GM12878 (cell line): ENCODE data around the gene OTUD5. TPM values are rescaled to one million over a fixed set of nuclear protein-coding genes. Genes with fewer than 3 reads are reported as not detected.

Experiments
- BCL3 ChIP-seq: IDR thresholded peaks from 2 replicates; pipeline ENCODE4 v1.6.1; 2011; ENCODE audit warnings: borderline replicate concordance, low read depth, mild to moderate bottlenecking, moderate library complexity, low read length; ENCODE audit not compliant: insufficient read depth, poor library complexity, severe bottlenecking
- ELK1 ChIP-seq: IDR thresholded peaks from 2 replicates; pipeline ENCODE4 v1.6.1; 2012; ENCODE audit warnings: low read depth, low read length, improper control_type of control experiment
- GATAD2B ChIP-seq: fragments of 450-650 bp; conservative IDR thresholded peaks from 2 replicates; pipeline ENCODE4 v1.6.1; 2017; ENCODE audit warnings: low read depth, mild to moderate bottlenecking, moderate library complexity
- JUNB ChIP-seq: IDR thresholded peaks from 2 replicates; pipeline ENCODE4 v1.6.1; 2016; ENCODE audit warnings: antibody characterized with exemption, mild to moderate bottlenecking
- JUND ChIP-seq: IDR thresholded peaks from 2 replicates; pipeline ENCODE4 v1.6.1; 2012; ENCODE audit warnings: low read depth, mild to moderate bottlenecking, low read length, improper control_type of control experiment, moderate library complexity
- KAT2A ChIP-seq: conservative IDR thresholded peaks from 2 replicates; pipeline ENCODE4 v1.6.1; 2011; ENCODE audit warnings: low read depth, low read length; ENCODE audit not compliant: control insufficient read depth
- KDM1A ChIP-seq: fragments of 200-600 bp; sonication (generic); IDR thresholded peaks from 2 replicates; pipeline ENCODE4 v1.6.1; 2016; ENCODE audit warnings: borderline replicate concordance
- KLF5 ChIP-seq: fragments of 450-650 bp; IDR thresholded peaks from 2 replicates; pipeline ENCODE4 v1.6.1; 2014; ENCODE audit warnings: mild to moderate bottlenecking; ENCODE audit not compliant: partially characterized antibody
- MTA2 ChIP-seq: fragments of 450-650 bp; IDR thresholded peaks from 2 replicates; pipeline ENCODE4 v1.6.1; 2016; ENCODE audit warnings: low read depth, mild to moderate bottlenecking, moderate library complexity
- NR2F1 ChIP-seq: fragments of 450-650 bp; conservative IDR thresholded peaks from 2 replicates; pipeline ENCODE4 v1.6.1; 2017; ENCODE audit warnings: mild to moderate bottlenecking
- PRDM15 ChIP-seq: fragments of 450-650 bp; formaldehyde crosslinking; IDR thresholded peaks from 2 replicates; pipeline ENCODE4 v1.4.0; 2020; ENCODE audit warnings: mild to moderate bottlenecking, moderate library complexity
- SMARCA5 ChIP-seq: fragments of 450-650 bp; IDR thresholded peaks from 2 replicates; pipeline ENCODE4 v1.6.1; 2017; ENCODE audit warnings: mild to moderate bottlenecking
- SMC3 ChIP-seq: IDR thresholded peaks from 2 replicates; pipeline ENCODE4 v1.6.1; 2011; ENCODE audit warnings: low read length, improper control_type of control experiment, borderline replicate concordance
- WRNIP1 ChIP-seq: IDR thresholded peaks from 2 replicates; pipeline ENCODE4 v1.6.1; 2011; ENCODE audit warnings: low read depth, low read length, improper control_type of control experiment, borderline replicate concordance
- polyA plus RNA-seq, 11 experiments: library from polyadenylated mRNA; depleted of rRNA in 4 of 11; unstranded in 6 of 11; stranded (reverse) in 5 of 11; fragments of >200 nt; fragmentation: Nextera tagmentation in 4 of 11; fragmentation: Illumina TruSeq in 1 of 11; extraction: Ambion mirVana in 4 of 11; extraction: Trizol in 1 of 11; gene quantifications; 1 replicate in 1 of 11; 2 replicates in 10 of 11; pipeline versions ENCODE4 v1.2.1 to v1.2.3, GENCODE V29; 2011 to 2016; ENCODE audit warnings: inconsistent platforms in 2 of 11, missing spikeins in 2 of 11, low read depth in 1 of 11
- total RNA-seq, 4 experiments: library from RNA; depleted of rRNA in 3 of 4; stranded (reverse); fragments of >200 nt in 3 of 4; fragmentation: Illumina TruSeq in 1 of 4; extraction: Trizol in 1 of 4; gene quantifications; 2 replicates each; pipeline versions ENCODE4 v1.2.1 to v1.2.3, GENCODE V29; 2013 to 2021
- TF ChIP-seq, protein P1 (sequence below): fragments of 450-650 bp; IDR thresholded peaks from 2 replicates; pipeline ENCODE4 v1.6.1; 2017; ENCODE audit warnings: borderline replicate concordance
- TF ChIP-seq, protein P2 (sequence below): fragments of 450-650 bp; IDR thresholded peaks from 2 replicates; pipeline ENCODE4 v1.6.1; 2017; ENCODE audit warnings: mild to moderate bottlenecking, low read depth, inconsistent platforms; ENCODE audit not compliant: poor library complexity, severe bottlenecking
- TF ChIP-seq, protein P3 (sequence below): fragments of 450-650 bp; IDR thresholded peaks from 2 replicates; pipeline ENCODE4 v1.6.1; 2017; ENCODE audit warnings: mild to moderate bottlenecking

OTUD5 gene
- total and polyA plus RNA-seq, 10 of the 15 experiments (the other 5 are each of a cell fraction or from before 2014, with no cell fraction given): 2.0 to 50.3 (median 22.7) TPM

GRCh38 chrX:48937054-48937907, 20.1 kb downstream of the OTUD5 start (continued):
- TF ChIP-seq, protein P1, sequence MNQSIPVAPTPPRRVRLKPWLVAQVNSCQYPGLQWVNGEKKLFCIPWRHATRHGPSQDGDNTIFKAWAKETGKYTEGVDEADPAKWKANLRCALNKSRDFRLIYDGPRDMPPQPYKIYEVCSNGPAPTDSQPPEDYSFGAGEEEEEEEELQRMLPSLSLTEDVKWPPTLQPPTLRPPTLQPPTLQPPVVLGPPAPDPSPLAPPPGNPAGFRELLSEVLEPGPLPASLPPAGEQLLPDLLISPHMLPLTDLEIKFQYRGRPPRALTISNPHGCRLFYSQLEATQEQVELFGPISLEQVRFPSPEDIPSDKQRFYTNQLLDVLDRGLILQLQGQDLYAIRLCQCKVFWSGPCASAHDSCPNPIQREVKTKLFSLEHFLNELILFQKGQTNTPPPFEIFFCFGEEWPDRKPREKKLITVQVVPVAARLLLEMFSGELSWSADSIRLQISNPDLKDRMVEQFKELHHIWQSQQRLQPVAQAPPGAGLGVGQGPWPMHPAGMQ: no peak
- no peak for TF ChIP-seq JUNB
- peak; percentile 84 for TF ChIP-seq SMARCA5
- no peak for TF ChIP-seq KAT2A
- TF ChIP-seq GATAD2B: peak; percentile 89
- peak; percentile 42; the same call in 1 of the 2 replicates for TF ChIP-seq WRNIP1
- peak; percentile 77 for TF ChIP-seq NR2F1
- TF ChIP-seq ELK1: no peak; the same call in 1 of the 2 replicates
- TF ChIP-seq JUND: no peak
- TF ChIP-seq PRDM15 (CRISPR knock-in tag): no peak
- peak; percentile 88 for TF ChIP-seq MTA2
- peak; percentile 21; the same call in 1 of the 2 replicates for TF ChIP-seq SMC3
- TF ChIP-seq, protein P2, sequence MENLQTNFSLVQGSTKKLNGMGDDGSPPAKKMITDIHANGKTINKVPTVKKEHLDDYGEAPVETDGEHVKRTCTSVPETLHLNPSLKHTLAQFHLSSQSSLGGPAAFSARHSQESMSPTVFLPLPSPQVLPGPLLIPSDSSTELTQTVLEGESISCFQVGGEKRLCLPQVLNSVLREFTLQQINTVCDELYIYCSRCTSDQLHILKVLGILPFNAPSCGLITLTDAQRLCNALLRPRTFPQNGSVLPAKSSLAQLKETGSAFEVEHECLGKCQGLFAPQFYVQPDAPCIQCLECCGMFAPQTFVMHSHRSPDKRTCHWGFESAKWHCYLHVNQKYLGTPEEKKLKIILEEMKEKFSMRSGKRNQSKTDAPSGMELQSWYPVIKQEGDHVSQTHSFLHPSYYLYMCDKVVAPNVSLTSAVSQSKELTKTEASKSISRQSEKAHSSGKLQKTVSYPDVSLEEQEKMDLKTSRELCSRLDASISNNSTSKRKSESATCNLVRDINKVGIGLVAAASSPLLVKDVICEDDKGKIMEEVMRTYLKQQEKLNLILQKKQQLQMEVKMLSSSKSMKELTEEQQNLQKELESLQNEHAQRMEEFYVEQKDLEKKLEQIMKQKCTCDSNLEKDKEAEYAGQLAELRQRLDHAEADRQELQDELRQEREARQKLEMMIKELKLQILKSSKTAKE: peak; percentile 85
- peak; percentile 91 for TF ChIP-seq KLF5
- TF ChIP-seq BCL3: peak; percentile 90
- TF ChIP-seq, protein P3, sequence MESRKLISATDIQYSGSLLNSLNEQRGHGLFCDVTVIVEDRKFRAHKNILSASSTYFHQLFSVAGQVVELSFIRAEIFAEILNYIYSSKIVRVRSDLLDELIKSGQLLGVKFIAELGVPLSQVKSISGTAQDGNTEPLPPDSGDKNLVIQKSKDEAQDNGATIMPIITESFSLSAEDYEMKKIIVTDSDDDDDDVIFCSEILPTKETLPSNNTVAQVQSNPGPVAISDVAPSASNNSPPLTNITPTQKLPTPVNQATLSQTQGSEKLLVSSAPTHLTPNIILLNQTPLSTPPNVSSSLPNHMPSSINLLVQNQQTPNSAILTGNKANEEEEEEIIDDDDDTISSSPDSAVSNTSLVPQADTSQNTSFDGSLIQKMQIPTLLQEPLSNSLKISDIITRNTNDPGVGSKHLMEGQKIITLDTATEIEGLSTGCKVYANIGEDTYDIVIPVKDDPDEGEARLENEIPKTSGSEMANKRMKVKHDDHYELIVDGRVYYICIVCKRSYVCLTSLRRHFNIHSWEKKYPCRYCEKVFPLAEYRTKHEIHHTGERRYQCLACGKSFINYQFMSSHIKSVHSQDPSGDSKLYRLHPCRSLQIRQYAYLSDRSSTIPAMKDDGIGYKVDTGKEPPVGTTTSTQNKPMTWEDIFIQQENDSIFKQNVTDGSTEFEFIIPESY: no peak
- no peak for TF ChIP-seq KDM1A
